SK-N-SH (cell line): ENCODE measurements around the gene NEK6.

Experiments used
- CHD2 ChIP-seq: fragments of 150-350 bp; IDR thresholded peaks from 2 replicates; pipeline ENCODE4 v1.6.1; 2018; ENCODE audit warnings: low read length; ENCODE audit not compliant: partially characterized antibody
- MEF2A ChIP-seq: IDR thresholded peaks from 2 replicates; pipeline ENCODE4 v1.4.0; 2012; ENCODE audit warnings: low read depth, borderline replicate concordance
- RAD21 ChIP-seq: IDR thresholded peaks from 2 replicates; pipeline ENCODE4 v1.6.1; 2012; ENCODE audit warnings: mild to moderate bottlenecking, low read length

DNA sequence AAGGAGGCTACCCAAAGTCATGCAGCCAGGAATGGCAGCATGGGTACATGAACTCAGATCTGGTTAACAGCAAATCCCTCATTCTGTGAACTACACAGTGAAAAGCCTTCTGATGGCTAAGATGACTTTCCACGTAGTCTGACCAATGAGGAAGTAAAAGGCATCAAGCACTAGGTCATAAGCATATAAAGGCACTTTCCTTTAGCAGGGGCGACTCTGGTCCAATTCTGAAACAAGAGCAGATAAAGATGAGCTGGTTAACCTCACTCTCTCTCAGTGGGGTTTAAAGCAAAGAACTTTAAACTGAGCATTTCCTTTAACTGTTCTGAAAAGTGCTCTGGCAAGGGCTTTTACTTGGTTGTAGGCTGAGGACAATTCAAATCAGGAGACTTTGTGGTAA, 136.4 kb downstream of the NEK6 start:
- TF ChIP-seq CHD2 (no peak), RAD21 (no peak), MEF2A (no peak)
